SK-N-DZ (cell line): ENCODE measurements around the gene SH3RF3.

Experiments
- DNase-seq: peaks from one replicate; pipeline ENCODE4 v3.0.0-alpha.2; 2015; ENCODE audit warnings: low spot score

The SH3RF3 gene

GRCh38 chr2:109201465-109202327 is 72.7 kb downstream of the SH3RF3 start:
- DNase-seq = no peak

GRCh38 chr2:109202486-109202885 is 73.5 kb downstream of the SH3RF3 start:
- no peak for DNase-seq

GRCh38 chr2:109203246-109204011 is 74.4 kb downstream of the SH3RF3 start:
- DNase-seq = no peak

- DNase-seq = no peak
Measured at GRCh38 chr2:109204412-109204811, 75.4 kb downstream of the SH3RF3 start.

GRCh38 chr2:109205447-109205846 is 76.4 kb downstream of the SH3RF3 start:
- DNase-seq = no peak

GRCh38 chr2:109206569-109207146 is 77.7 kb downstream of the SH3RF3 start:
- no peak for DNase-seq

GRCh38 chr2:109207176-109207575 is 78.2 kb downstream of the SH3RF3 start:
- DNase-seq = no peak

GRCh38 chr2:109208071-109208950 is 79.3 kb downstream of the SH3RF3 start:
- DNase-seq = no peak

GRCh38 chr2:109208951-109209335 is 79.9 kb downstream of the SH3RF3 start:
- no peak for DNase-seq

- DNase-seq = no peak
Measured at GRCh38 chr2:109209412-109209811, 80.4 kb downstream of the SH3RF3 start.

GRCh38 chr2:109209941-109210340 is 80.9 kb downstream of the SH3RF3 start:
- no peak for DNase-seq

GRCh38 chr2:109210431-109211200 is 81.6 kb downstream of the SH3RF3 start:
- DNase-seq = no peak

- no peak for DNase-seq
Measured at GRCh38 chr2:109211315-109211714, 82.3 kb downstream of the SH3RF3 start.

- DNase-seq = no peak
Measured at GRCh38 chr2:109212836-109213563, 84.0 kb downstream of the SH3RF3 start.

- DNase-seq = no peak
Measured at GRCh38 chr2:109213646-109214433, 84.8 kb downstream of the SH3RF3 start.

- no peak for DNase-seq
Measured at GRCh38 chr2:109214651-109215371, 85.8 kb downstream of the SH3RF3 start.

- DNase-seq = no peak
Measured at GRCh38 chr2:109215866-109216265, 86.9 kb downstream of the SH3RF3 start.

- no peak for DNase-seq
Measured at GRCh38 chr2:109216332-109216731, 87.3 kb downstream of the SH3RF3 start.
